Measurements from ENCODE around the gene NAALADL1. TPM values are rescaled to one million over a fixed set of nuclear protein-coding genes. Genes with fewer than 3 reads are reported as not detected.

NAALADL1 gene
- total and polyA plus RNA-seq, 9 of the 15 experiments (the other 6 are each of a cell fraction or from before 2014, with no cell fraction given): 0.06 to 0.72 (median 0.22) TPM; not detected in 4

DNA sequence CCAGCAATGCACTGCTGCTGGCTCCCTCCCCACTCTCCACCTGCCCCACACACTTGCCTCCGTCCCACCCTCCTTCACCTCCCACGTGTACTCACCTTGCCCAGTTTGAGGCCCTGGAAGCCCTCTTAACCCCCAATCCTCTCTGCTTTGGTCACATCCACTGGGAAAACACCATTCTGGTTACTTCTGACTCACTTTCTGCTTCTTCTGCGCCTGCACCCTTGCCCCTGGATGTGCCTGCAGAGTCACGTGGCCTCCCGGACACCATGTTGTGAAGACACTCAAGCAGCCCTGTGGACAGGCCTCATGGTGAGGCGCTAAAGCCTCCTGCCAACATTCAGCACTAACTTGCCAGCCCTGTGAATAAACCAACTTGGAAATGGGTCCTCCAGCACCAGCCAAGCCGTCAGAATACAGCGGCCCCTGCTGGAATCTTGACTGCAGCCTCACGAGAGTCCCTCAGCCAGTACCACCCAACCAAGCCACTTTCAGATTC, 2.6 kb upstream of the NAALADL1 start:
- no peaks in the 10 kb centered on the region for H3K9me3 ChIP-seq (replicated peaks; ENCODE audit: control insufficient read depth, insufficient read depth, low read depth, low read length)
- WGBS (ENCODE audit: insufficient coverage, low coverage, missing lambda C conversion rate): 40% methylated on average over 9 of the region's 9 CpGs
- ChIA-PET POLR2A (no interaction called here), CTCF (ENCODE audit: low intra/inter-chr PET ratio) (interaction anchor here (0.7 kb wide), 1 partner anchor 273 kb away, joined by 3 read pairs; no protein-coding TSS in a partner anchor)
- no peaks in the 10 kb centered on the region for H4K20me1 ChIP-seq (replicated peaks; ENCODE audit: control insufficient read depth, insufficient read depth, low read length)
- peaks cover 16 to 26% of the 10 kb centered on the region in 2 experiments for H3K4me1 ChIP-seq (replicated peaks in 1 of 2; ENCODE audit: control insufficient read depth in 2 of 2, insufficient read depth in 2 of 2, low read length in 2 of 2)
- H3K36me3 ChIP-seq (ENCODE audit: control insufficient read depth, insufficient read depth, low read length): no peaks in the 10 kb centered on the region
- H3K4me2 ChIP-seq (ENCODE audit: insufficient read depth, low read length): peak overlapping the region; percentile 40; the same call in 1 of the 2 replicates
- no peak overlapping the region for H3K4me3 ChIP-seq
- no peak for FAIRE-seq
- no peaks in the 10 kb centered on the region for H3K9me1 ChIP-seq (ENCODE audit: control insufficient read depth, insufficient read depth, low read length)
- in situ Hi-C loops (cut with MboI) (no loop called here), intact Hi-C loops (cut with micrococcal nuclease) (loop anchor here (5.0 kb wide), 1 partner anchor 49 kb away; the partner anchor contains the start of gene ARL2)
- DNase-seq (ENCODE audit: extremely low read depth in 1 of 4, low spot score in 3 of 4): peak in 2 of 4 experiments; percentile 64
- H3K9ac ChIP-seq (ENCODE audit: insufficient read depth in 1 of 2, low read depth in 2 of 2, low read length in 2 of 2): peak overlapping the region in 1 of 2 experiments; percentile 66; a peak in 1 of 4 replicates
- H2AFZ ChIP-seq (ENCODE audit: low read depth, low read length): peak overlapping the region; percentile 88
- 0 out of 3 replicates have a peak overlapping the region, but pooled peaks have one; percentile 2 for H3K27ac ChIP-seq (ENCODE audit: extremely low read depth, low read depth, low read length)
- ATAC-seq: peak; percentile 87
- no peaks in the 10 kb centered on the region for H3K27me3 ChIP-seq (ENCODE audit: control insufficient read depth in 2 of 2, insufficient read depth in 2 of 2, low read length in 2 of 2)
- BruUV-seq (replicated peaks): no TSS peak
- H3K79me2 ChIP-seq (ENCODE audit: control insufficient read depth, insufficient read depth, low read length): no peaks in the 10 kb centered on the region
- peak; percentile 34; the same call in 1 of the 2 replicates for TF ChIP-seq SMC3 (conservative IDR thresholded peaks at IDR 0.05; ENCODE audit: insufficient read depth, low read depth, low read length)
- TF ChIP-seq BHLHE40 (IDR thresholded peaks at IDR 0.05; ENCODE audit: low read length): 0 out of 2 replicates have a peak, but pooled peaks have one; percentile 18
- no peak for TF ChIP-seq PKNOX1 (IDR thresholded peaks at IDR 0.05)
- TF ChIP-seq HBP1 (CRISPR knock-in tag; IDR thresholded peaks at IDR 0.05): no peak
- TF ChIP-seq THRB (CRISPR knock-in tag; conservative IDR thresholded peaks at IDR 0.05): no peak
- no peak for TF ChIP-seq ZNF197 (CRISPR knock-in tag; IDR thresholded peaks at IDR 0.05; ENCODE audit: low read depth)
- no peak for TF ChIP-seq ZKSCAN1 (IDR thresholded peaks at IDR 0.05; ENCODE audit: low read depth, low read length)
- TF ChIP-seq, protein P1, sequence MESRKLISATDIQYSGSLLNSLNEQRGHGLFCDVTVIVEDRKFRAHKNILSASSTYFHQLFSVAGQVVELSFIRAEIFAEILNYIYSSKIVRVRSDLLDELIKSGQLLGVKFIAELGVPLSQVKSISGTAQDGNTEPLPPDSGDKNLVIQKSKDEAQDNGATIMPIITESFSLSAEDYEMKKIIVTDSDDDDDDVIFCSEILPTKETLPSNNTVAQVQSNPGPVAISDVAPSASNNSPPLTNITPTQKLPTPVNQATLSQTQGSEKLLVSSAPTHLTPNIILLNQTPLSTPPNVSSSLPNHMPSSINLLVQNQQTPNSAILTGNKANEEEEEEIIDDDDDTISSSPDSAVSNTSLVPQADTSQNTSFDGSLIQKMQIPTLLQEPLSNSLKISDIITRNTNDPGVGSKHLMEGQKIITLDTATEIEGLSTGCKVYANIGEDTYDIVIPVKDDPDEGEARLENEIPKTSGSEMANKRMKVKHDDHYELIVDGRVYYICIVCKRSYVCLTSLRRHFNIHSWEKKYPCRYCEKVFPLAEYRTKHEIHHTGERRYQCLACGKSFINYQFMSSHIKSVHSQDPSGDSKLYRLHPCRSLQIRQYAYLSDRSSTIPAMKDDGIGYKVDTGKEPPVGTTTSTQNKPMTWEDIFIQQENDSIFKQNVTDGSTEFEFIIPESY (CRISPR knock-in tag; IDR thresholded peaks at IDR 0.05): peak; percentile 59
- no peak for TF ChIP-seq TSC22D4 (tag; IDR thresholded peaks at IDR 0.05)
- no peak for TF ChIP-seq TAF9B (IDR thresholded peaks at IDR 0.05; ENCODE audit: partially characterized antibody)
- TF ChIP-seq, protein P2, sequence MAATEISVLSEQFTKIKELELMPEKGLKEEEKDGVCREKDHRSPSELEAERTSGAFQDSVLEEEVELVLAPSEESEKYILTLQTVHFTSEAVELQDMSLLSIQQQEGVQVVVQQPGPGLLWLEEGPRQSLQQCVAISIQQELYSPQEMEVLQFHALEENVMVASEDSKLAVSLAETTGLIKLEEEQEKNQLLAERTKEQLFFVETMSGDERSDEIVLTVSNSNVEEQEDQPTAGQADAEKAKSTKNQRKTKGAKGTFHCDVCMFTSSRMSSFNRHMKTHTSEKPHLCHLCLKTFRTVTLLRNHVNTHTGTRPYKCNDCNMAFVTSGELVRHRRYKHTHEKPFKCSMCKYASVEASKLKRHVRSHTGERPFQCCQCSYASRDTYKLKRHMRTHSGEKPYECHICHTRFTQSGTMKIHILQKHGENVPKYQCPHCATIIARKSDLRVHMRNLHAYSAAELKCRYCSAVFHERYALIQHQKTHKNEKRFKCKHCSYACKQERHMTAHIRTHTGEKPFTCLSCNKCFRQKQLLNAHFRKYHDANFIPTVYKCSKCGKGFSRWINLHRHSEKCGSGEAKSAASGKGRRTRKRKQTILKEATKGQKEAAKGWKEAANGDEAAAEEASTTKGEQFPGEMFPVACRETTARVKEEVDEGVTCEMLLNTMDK (IDR thresholded peaks at IDR 0.05; ENCODE audit: borderline replicate concordance, insufficient read depth, low read depth, low read length, poor library complexity, severe bottlenecking): peak; percentile 53
- TF ChIP-seq TCF3 (CRISPR knock-in tag; IDR thresholded peaks at IDR 0.05): no peak
- TF ChIP-seq ZNF354B (CRISPR knock-in tag; IDR thresholded peaks at IDR 0.05): no peak
- no peak; the same call in 1 of the 2 replicates for TF ChIP-seq ZBED1 (IDR thresholded peaks at IDR 0.05)

All from K562 (cell line).